KMS-11 (cell line): ENCODE data around the gene RING1.
A peak's percentile ranks its signal among the peaks of the same experiment; 100 is the strongest.

ENCODE experiments used
- H2AFZ ChIP-seq: fragments of 200-600 bp; sonication (generic); 2 replicates; pipeline ENCODE4 v1.6.1; 2016; ENCODE audit warnings: antibody characterized with exemption, mixed run types, low read depth
- H3K27ac ChIP-seq: fragments of 200-600 bp; sonication (generic); 2 replicates; pipeline ENCODE4 v1.6.1; 2016; ENCODE audit warnings: mild to moderate bottlenecking, mixed run types
- H3K27me3 ChIP-seq: fragments of 200-600 bp; sonication (generic); 2 replicates; pipeline ENCODE4 v1.6.1; 2017; ENCODE audit warnings: mild to moderate bottlenecking, low read depth, mixed run types, moderate library complexity; ENCODE audit not compliant: insufficient read depth
- H3K36me3 ChIP-seq: fragments of 200-600 bp; sonication (generic); 2 replicates; pipeline ENCODE4 v1.6.1; 2017; ENCODE audit warnings: mild to moderate bottlenecking, mixed run types; ENCODE audit not compliant: insufficient read depth
- H3K4me1 ChIP-seq: fragments of 200-600 bp; sonication (generic); 2 replicates; pipeline ENCODE4 v1.6.1; 2016; ENCODE audit warnings: mild to moderate bottlenecking, low read depth, mixed run types; ENCODE audit not compliant: poor library complexity, severe bottlenecking
- H3K4me2 ChIP-seq: fragments of 200-600 bp; sonication (generic); 2 replicates; pipeline ENCODE4 v1.7.0; 2016; ENCODE audit warnings: mild to moderate bottlenecking, mixed run types
- H3K4me3 ChIP-seq: fragments of 200-600 bp; sonication (generic); IDR thresholded peaks from 2 replicates; pipeline ENCODE4 v1.6.1; 2017; ENCODE audit warnings: low read depth, low read length, mixed read lengths; ENCODE audit not compliant: insufficient read depth
- H3K79me2 ChIP-seq: fragments of 200-600 bp; sonication (generic); 2 replicates; pipeline ENCODE4 v1.6.1; 2016; ENCODE audit warnings: low read depth, mixed run types; ENCODE audit not compliant: insufficient read depth
- H3K9ac ChIP-seq: fragments of 200-600 bp; sonication (generic); 2 replicates; pipeline ENCODE4 v1.6.1; 2016; ENCODE audit warnings: mild to moderate bottlenecking, mixed run types
- H4K20me1 ChIP-seq: fragments of 200-600 bp; sonication (generic); 2 replicates; pipeline ENCODE4 v1.6.1; 2016; ENCODE audit warnings: mild to moderate bottlenecking, mixed run types; ENCODE audit not compliant: insufficient read depth
- TF ChIP-seq, protein P1 (sequence below): fragments of 200-600 bp; sonication (generic); conservative IDR thresholded peaks from 2 replicates; pipeline ENCODE4 v1.6.1; 2017; ENCODE audit warnings: low read depth, mild to moderate bottlenecking, antibody characterized with exemption, low read length, moderate library complexity, mixed read lengths

Gene RING1

DNA sequence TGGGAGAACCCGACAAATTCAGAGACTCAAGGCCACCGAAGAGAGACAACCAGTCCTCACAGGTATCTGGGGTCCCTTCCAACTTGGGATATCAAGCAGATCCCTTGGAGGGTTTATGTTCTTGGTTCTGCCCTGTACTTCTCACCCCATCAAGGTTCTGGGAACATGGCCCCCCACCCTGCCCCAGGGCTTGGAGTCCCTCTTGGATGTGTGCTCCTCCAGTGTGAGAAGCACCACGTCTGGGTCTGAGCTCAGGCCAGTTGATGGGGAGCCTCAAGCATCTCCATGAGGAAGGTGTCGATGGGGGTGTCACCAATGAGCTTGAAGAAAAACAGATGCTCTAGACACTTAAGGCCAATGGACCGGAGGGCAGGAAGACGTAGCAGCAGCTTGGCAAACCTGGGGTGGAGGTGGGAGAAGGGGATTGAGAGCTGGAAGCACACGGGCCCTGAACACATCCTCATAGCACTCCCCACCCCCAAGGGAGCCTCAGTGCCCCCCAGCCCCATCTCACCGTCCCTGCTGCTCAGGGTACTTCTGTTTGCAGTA is 13.8 kb upstream of the RING1 start:
- Histone ChIP-seq H3K4me2 (no peak overlapping the region), H3K27ac (no peak overlapping the region), H3K36me3 (no peaks in the 10 kb centered on the region), H3K4me1 (no peaks in the 10 kb centered on the region), H3K4me3 (no peak overlapping the region), H4K20me1 (no peaks in the 10 kb centered on the region), H2AFZ (no peak overlapping the region), H3K79me2 (peaks cover 3% of the 10 kb centered on the region; the same call in 1 of the 2 replicates), H3K27me3 (no peaks in the 10 kb centered on the region), H3K9ac (no peak overlapping the region)
- TF ChIP-seq, protein P1, sequence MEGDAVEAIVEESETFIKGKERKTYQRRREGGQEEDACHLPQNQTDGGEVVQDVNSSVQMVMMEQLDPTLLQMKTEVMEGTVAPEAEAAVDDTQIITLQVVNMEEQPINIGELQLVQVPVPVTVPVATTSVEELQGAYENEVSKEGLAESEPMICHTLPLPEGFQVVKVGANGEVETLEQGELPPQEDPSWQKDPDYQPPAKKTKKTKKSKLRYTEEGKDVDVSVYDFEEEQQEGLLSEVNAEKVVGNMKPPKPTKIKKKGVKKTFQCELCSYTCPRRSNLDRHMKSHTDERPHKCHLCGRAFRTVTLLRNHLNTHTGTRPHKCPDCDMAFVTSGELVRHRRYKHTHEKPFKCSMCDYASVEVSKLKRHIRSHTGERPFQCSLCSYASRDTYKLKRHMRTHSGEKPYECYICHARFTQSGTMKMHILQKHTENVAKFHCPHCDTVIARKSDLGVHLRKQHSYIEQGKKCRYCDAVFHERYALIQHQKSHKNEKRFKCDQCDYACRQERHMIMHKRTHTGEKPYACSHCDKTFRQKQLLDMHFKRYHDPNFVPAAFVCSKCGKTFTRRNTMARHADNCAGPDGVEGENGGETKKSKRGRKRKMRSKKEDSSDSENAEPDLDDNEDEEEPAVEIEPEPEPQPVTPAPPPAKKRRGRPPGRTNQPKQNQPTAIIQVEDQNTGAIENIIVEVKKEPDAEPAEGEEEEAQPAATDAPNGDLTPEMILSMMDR: no peak

DNA sequence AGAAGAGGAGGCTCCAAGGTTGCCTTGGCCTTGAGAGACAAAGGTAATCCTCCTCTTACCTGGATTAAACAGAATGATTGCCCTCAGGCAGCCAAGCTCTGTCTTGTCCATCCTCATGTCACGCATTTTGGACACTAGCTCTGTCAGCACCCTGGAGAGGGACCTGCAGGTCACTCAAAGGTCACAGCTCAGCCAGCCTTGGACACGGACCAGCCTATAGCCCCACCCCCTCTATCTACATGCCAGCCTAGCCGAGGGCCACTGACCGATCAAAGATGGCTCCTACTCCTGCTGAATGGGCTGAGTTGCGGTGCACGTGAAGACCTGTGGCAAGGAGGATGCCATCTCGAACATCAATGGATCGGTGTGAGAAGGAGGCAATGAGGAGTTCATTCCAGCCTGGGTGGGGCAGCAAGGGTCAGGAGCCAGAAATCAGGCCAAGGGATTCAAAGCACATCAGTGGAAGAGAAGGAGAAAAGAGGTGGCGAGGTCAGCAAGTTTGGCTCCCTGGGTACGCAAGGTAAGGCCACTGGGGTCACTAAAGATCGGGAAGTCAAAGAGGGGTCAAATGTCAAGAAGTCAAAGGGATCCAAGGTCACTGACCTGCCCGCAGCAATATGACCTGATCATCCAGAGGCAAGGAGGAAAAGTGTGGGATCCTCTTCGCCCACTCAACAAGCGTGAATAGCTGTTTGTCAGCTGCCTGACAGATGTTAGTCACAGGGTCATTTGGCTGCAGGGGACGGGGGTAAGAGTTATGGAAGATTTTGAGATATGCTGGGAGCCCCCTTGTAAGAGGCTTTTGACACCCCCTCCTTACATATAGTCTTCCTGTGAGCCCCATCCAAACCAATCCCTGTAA is 12.8 kb upstream of the RING1 start:
- Histone ChIP-seq H3K4me1 (no peaks in the 10 kb centered on the region), H3K4me2 (no peak overlapping the region), H3K36me3 (no peaks in the 10 kb centered on the region), H3K9ac (no peak overlapping the region), H3K27me3 (no peaks in the 10 kb centered on the region), H4K20me1 (no peaks in the 10 kb centered on the region), H2AFZ (no peak overlapping the region), H3K79me2 (peaks cover 6% of the 10 kb centered on the region; the same call in 1 of the 2 replicates), H3K4me3 (no peak overlapping the region), H3K27ac (no peak overlapping the region)
- TF ChIP-seq, protein P1: no peak

DNA sequence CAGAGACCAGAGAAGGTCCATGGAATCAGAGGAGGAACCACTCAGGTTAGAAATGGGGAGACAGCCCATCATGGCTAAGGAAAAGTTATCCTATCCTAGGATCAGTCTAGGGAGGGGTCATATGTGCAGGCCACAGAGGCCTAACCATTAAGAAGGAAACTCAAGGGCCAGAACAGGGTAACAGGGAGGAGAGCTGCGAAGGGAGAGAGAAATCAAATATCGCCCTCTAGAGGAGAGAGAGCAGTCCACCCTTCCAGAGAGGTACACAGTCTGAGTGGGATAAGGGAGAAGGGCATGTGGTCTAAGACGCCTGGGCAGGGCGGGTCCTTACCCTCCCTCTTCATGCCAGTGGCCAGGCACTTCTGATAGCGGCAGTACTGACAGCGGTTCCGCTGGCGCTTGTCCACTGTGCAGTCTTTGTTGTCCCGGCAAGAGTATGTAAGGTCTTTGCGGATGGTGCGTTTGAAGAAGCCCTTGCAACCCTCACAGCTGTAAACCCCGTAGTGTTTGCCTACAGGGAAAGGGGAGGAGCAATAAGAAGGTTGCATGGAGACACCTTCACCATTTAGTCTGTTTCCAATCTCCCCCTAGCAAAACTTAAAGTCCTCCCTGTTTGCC is 10.8 kb upstream of the RING1 start:
- Histone ChIP-seq H3K27ac (no peak overlapping the region), H3K36me3 (no peaks in the 10 kb centered on the region), H3K4me3 (no peak overlapping the region), H3K79me2 (peaks cover 24% of the 10 kb centered on the region), H3K4me2 (no peak overlapping the region), H3K27me3 (no peaks in the 10 kb centered on the region), H4K20me1 (no peaks in the 10 kb centered on the region), H3K9ac (no peak overlapping the region), H3K4me1 (peaks cover 8% of the 10 kb centered on the region), H2AFZ (no peak overlapping the region)
- TF ChIP-seq, protein P1: peak; percentile 77

DNA sequence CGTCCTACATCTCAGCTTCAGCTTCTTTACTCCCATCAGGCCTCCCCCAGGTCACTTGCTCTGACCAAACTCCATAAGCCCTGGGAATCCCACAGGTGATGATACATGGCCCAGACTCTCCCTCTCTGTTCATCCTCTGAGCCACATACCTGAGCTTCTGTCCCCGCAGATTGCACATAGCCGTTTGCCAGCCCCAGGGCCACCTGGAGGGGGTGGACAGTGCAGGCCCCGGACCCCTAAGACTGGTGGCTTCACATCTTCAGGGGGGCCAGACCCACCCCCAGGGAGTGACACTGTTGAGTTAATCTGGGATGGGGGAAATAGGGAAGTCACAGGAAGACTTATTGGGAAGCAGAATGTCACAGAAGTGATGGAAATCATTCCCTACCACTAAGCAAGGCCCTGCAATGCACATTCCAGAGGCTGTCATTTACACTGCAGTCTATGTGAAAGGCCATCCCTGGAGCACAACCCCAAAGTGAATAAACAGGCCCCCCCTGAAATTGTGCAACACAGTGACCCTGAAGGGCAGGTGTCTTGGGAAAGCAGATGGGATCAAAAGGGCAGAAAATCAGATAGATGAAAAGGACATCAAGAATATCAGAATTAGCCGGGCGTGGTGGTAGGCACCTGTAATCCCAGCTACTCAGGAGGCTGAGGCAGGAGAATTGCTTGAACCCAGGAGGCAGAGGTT is 10.0 kb upstream of the RING1 start:
- no peaks in the 10 kb centered on the region for H3K36me3 ChIP-seq
- H3K4me2 ChIP-seq: no peak overlapping the region
- H3K27me3 ChIP-seq: no peaks in the 10 kb centered on the region
- peaks cover 24% of the 10 kb centered on the region for H3K79me2 ChIP-seq
- H3K9ac ChIP-seq: no peak overlapping the region
- no peaks in the 10 kb centered on the region for H4K20me1 ChIP-seq
- H3K4me1 ChIP-seq: peaks cover 8% of the 10 kb centered on the region
- no peak overlapping the region for H2AFZ ChIP-seq
- TF ChIP-seq, protein P1: no peak
- no peak overlapping the region for H3K4me3 ChIP-seq
- H3K27ac ChIP-seq: no peak overlapping the region
